Measurements from ENCODE around the gene PDE5A. TPM values are rescaled to one million over a fixed set of nuclear protein-coding genes. Genes with fewer than 3 reads are reported as not detected.
A peak's percentile ranks its signal among the peaks of the same experiment; 100 is the strongest.

Gene PDE5A
- total and polyA plus RNA-seq, 8 donors = 4.5 to 115 (median 15.2) TPM

GRCh38 chr4:119506806-119507205 is 121.8 kb downstream of the PDE5A start:
- Histone ChIP-seq H3K9me3 (no peaks in the 10 kb centered on the region), H3K27ac (peak overlapping the region in 3 of 5 donors; percentile 21 to 52 (median 47)), H3K36me3 (peaks cover 4 to 61% (median 45%) of the 10 kb centered on the region in 4 donors), H3K27me3 (no peaks in the 10 kb centered on the region), H3K4me3 (no peak overlapping the region), H3K4me1 (no peaks in the 10 kb centered on the region)
- TF ChIP-seq POLR2AphosphoS5 (IDR thresholded peaks at IDR 0.05) = no peak
- TF ChIP-seq POLR2A (IDR thresholded peaks at IDR 0.05) = no peak
- no peak for TF ChIP-seq CTCF (IDR thresholded peaks at IDR 0.05)
- TF ChIP-seq EP300 (IDR thresholded peaks at IDR 0.05) = no peak
- WGBS, 5 donors = 68 to 85% (median 78%) methylated on average over 1 of the region's 1 CpG
- intact Hi-C loops (cut with DNase I; ENCODE audit: low total_unique reads) = no loop called here
- peak in 1 of 2 donors; percentile 56 for DNase-seq

- no peak overlapping the region for H3K27ac ChIP-seq
- no peak for DNase-seq
- no peaks in the 10 kb centered on the region for H3K27me3 ChIP-seq
- H3K9me3 ChIP-seq = no peaks in the 10 kb centered on the region
- intact Hi-C loops (cut with DNase I; ENCODE audit: low total_unique reads) = no loop called here
- TF ChIP-seq CTCF (IDR thresholded peaks at IDR 0.05) (no peak), EP300 (IDR thresholded peaks at IDR 0.05) (no peak), POLR2AphosphoS5 (IDR thresholded peaks at IDR 0.05) (no peak), POLR2A (IDR thresholded peaks at IDR 0.05) (no peak)
- H3K4me3 ChIP-seq = no peak overlapping the region
- 89 to 100% (median 92%) methylated on average over 1 of the region's 1 CpG for WGBS, 5 donors
- H3K4me1 ChIP-seq = no peaks in the 10 kb centered on the region
- H3K36me3 ChIP-seq = peaks cover 4 to 77% (median 63%) of the 10 kb centered on the region in 4 donors
Measured at GRCh38 chr4:119504616-119505015, 124.0 kb downstream of the PDE5A start.

GRCh38 chr4:119501740-119502139 is 126.9 kb downstream of the PDE5A start:
- peaks cover 10 to 92% (median 77%) of the 10 kb centered on the region in 4 donors for H3K36me3 ChIP-seq
- no peak overlapping the region for H3K27ac ChIP-seq
- WGBS, 5 donors = 44 to 52% (median 47%) methylated on average over 2 of the region's 2 CpGs
- H3K9me3 ChIP-seq = no peaks in the 10 kb centered on the region
- intact Hi-C loops (cut with DNase I; ENCODE audit: low total_unique reads) = no loop called here
- DNase-seq = no peak
- TF ChIP-seq EP300 (IDR thresholded peaks at IDR 0.05) = no peak
- no peak for TF ChIP-seq CTCF (IDR thresholded peaks at IDR 0.05)
- no peak for TF ChIP-seq POLR2AphosphoS5 (IDR thresholded peaks at IDR 0.05)
- no peak for TF ChIP-seq POLR2A (IDR thresholded peaks at IDR 0.05)
- peaks cover 0 to 15% (median 0%) of the 10 kb centered on the region in 4 donors for H3K4me1 ChIP-seq
- no peak overlapping the region for H3K4me3 ChIP-seq
- no peaks in the 10 kb centered on the region for H3K27me3 ChIP-seq

- intact Hi-C loops (cut with DNase I; ENCODE audit: low total_unique reads) = no loop called here
- DNase-seq = peak in 1 of 2 donors; percentile 62
Measured at GRCh38 chr4:119498527-119498926, 130.1 kb downstream of the PDE5A start.

More at GRCh38 chr4:119498527-119498926, 130.1 kb downstream of the PDE5A start:
- H3K36me3 ChIP-seq = peaks cover 14 to 94% (median 89%) of the 10 kb centered on the region in 4 donors
- H3K27me3 ChIP-seq = no peaks in the 10 kb centered on the region
- no peaks in the 10 kb centered on the region for H3K9me3 ChIP-seq
- H3K27ac ChIP-seq = peak overlapping the region in 4 of 5 donors; percentile 4 to 57 (median 50)
- H3K4me3 ChIP-seq = no peak overlapping the region
- TF ChIP-seq CTCF (IDR thresholded peaks at IDR 0.05) (no peak), EP300 (IDR thresholded peaks at IDR 0.05) (no peak), POLR2AphosphoS5 (IDR thresholded peaks at IDR 0.05) (peak in 1 of 3 donors; percentile 4), POLR2A (IDR thresholded peaks at IDR 0.05) (no peak)
- H3K4me1 ChIP-seq = peaks cover 0 to 15% (median 3%) of the 10 kb centered on the region in 4 donors
- 54 to 70% (median 68%) methylated on average over 3 of the region's 3 CpGs for WGBS, 5 donors
